GM23338 (cell line): ENCODE results near the gene UVSSA.

Source experiments
- CREB1 ChIP-seq: fragments of 250-450 bp; sonication (Bioruptor Pico); IDR thresholded peaks from 2 replicates; pipeline ENCODE4 v1.5.0; 2020; ENCODE audit warnings: low read depth, mild to moderate bottlenecking, moderate library complexity
- CTCF ChIP-seq, 2 experiments: fragments of 200-600 bp in 1 of 2; sonication (generic) in 1 of 2; conservative IDR thresholded peaks; 2 replicates each; pipeline versions ENCODE4 v1.5.1 to v1.6.1; 2016 to 2017; ENCODE audit warnings: antibody characterized with exemption in 2 of 2, low read depth in 2 of 2, mild to moderate bottlenecking in 2 of 2, moderate library complexity in 1 of 2
- ETS1 ChIP-seq: IDR thresholded peaks from 2 replicates; pipeline ENCODE4 v1.6.1; 2016; ENCODE audit warnings: antibody characterized with exemption
- EZH2 ChIP-seq: fragments of 200-600 bp; sonication (generic); IDR thresholded peaks from one replicate; pipeline ENCODE4 v1.8.0; 2017; ENCODE audit warnings: antibody characterized with exemption, mild to moderate bottlenecking, low read depth; ENCODE audit not compliant: unreplicated experiment
- EZH2phosphoT487 ChIP-seq: fragments of 200-600 bp; sonication (generic); IDR thresholded peaks from one replicate; pipeline ENCODE4 v1.8.1; 2018; ENCODE audit warnings: antibody characterized with exemption; ENCODE audit not compliant: unreplicated experiment
- JUNB ChIP-seq: IDR thresholded peaks from one replicate; pipeline ENCODE4 v1.6.1; 2016; ENCODE audit warnings: antibody characterized with exemption; ENCODE audit not compliant: unreplicated experiment
- POLR2AphosphoS5 ChIP-seq: IDR thresholded peaks from 2 replicates; pipeline ENCODE4 v1.6.1; 2016; ENCODE audit warnings: antibody characterized with exemption, low read depth
- REST ChIP-seq: IDR thresholded peaks from one replicate; pipeline ENCODE4 v1.6.1; 2018; ENCODE audit warnings: antibody characterized with exemption; ENCODE audit not compliant: unreplicated experiment
- ZNF114 ChIP-seq: fragments of 250-450 bp; sonication (Bioruptor Pico); IDR thresholded peaks from 2 replicates; pipeline ENCODE4 v1.5.0; 2020; ENCODE audit warnings: mild to moderate bottlenecking, moderate library complexity
- ZNF331 ChIP-seq: fragments of 250-450 bp; sonication (Bioruptor Pico); IDR thresholded peaks from 2 replicates; pipeline ENCODE4 v1.5.0; 2020; ENCODE audit warnings: low read depth, mild to moderate bottlenecking, moderate library complexity

- no peak for TF ChIP-seq CTCF (conservative IDR thresholded peaks at IDR 0.05; ENCODE audit: low read depth in 2 of 2)
- TF ChIP-seq JUNB = no peak
- no peak for TF ChIP-seq REST
- TF ChIP-seq EZH2phosphoT487 = no peak
- no peak for TF ChIP-seq EZH2
- no peak for TF ChIP-seq CREB1 (CRISPR knock-in tag)
- TF ChIP-seq ETS1 = no peak
- no peak for TF ChIP-seq POLR2AphosphoS5
- no peak for TF ChIP-seq ZNF331 (CRISPR knock-in tag)
- no peak for TF ChIP-seq ZNF114 (CRISPR knock-in tag)
Observed at GRCh38 chr4:1359976-1360375, 13.0 kb downstream of the UVSSA start.
